Fibroblast of lung (primary cell): ENCODE results near the gene INSR. TPM values are rescaled to one million over a fixed set of nuclear protein-coding genes. Genes with fewer than 3 reads are reported as not detected.

Experiments
- DNase-seq, 2 donors: peaks; one replicate each; pipeline versions ENCODE4 v3.0.0 to v3.0.0-alpha.2; 2010; ENCODE audit warnings: low read depth in 2 of 2
- H2AFZ ChIP-seq: 2 replicates; pipeline ENCODE4 v1.5.1; 2012; ENCODE audit warnings: low read length, control low read depth, inconsistent platforms
- H3K27ac ChIP-seq: 2 replicates; pipeline ENCODE4 v1.5.1; 2011; ENCODE audit warnings: low read length, control low read depth; ENCODE audit not compliant: insufficient read depth
- H3K27me3 ChIP-seq: 2 replicates; pipeline ENCODE4 v1.5.1; 2011; ENCODE audit warnings: mild to moderate bottlenecking, low read length; ENCODE audit not compliant: control insufficient read depth, insufficient read depth
- H3K36me3 ChIP-seq: 2 replicates; pipeline ENCODE4 v1.5.1; 2011; ENCODE audit warnings: low read length; ENCODE audit not compliant: control insufficient read depth, insufficient read depth
- H3K4me1 ChIP-seq: 2 replicates; pipeline ENCODE4 v1.5.1; 2011; ENCODE audit warnings: low read length; ENCODE audit not compliant: control insufficient read depth, insufficient read depth; ENCODE audit errors: extremely low read depth
- H3K4me2 ChIP-seq: 2 replicates; pipeline ENCODE4 v1.5.1; 2011; ENCODE audit warnings: low read length, control low read depth; ENCODE audit not compliant: insufficient read depth; ENCODE audit errors: extremely low read depth
- H3K4me3 ChIP-seq, 4 experiments: fragments of 200-600 bp in 1 of 4; sonication (generic) in 1 of 4; replicated peaks in 1 of 4; 2 replicates each; pipeline ENCODE4 v1.5.1; 2011 to 2016; ENCODE audit warnings: low read length in 4 of 4, low read depth in 3 of 4, mild to moderate bottlenecking in 3 of 4, control low read depth in 2 of 4, inconsistent platforms in 1 of 4, mixed read lengths in 1 of 4; ENCODE audit not compliant: insufficient read depth in 1 of 4; ENCODE audit errors: control extremely low read depth in 1 of 4
- H3K79me2 ChIP-seq: 2 replicates; pipeline ENCODE4 v1.5.1; 2012; ENCODE audit warnings: mild to moderate bottlenecking, low read length, inconsistent platforms; ENCODE audit not compliant: control insufficient read depth, insufficient read depth
- H3K9ac ChIP-seq: 2 replicates; pipeline ENCODE4 v1.5.1; 2011; ENCODE audit warnings: mild to moderate bottlenecking, low read length, control low read depth; ENCODE audit not compliant: insufficient read depth
- H3K9me3 ChIP-seq: 2 replicates; pipeline ENCODE4 v1.5.1; 2012; ENCODE audit warnings: low read depth, low read length; ENCODE audit not compliant: control insufficient read depth, insufficient read depth
- H4K20me1 ChIP-seq: 2 replicates; pipeline ENCODE4 v1.5.1; 2011; ENCODE audit warnings: low read length; ENCODE audit not compliant: control insufficient read depth, insufficient read depth; ENCODE audit errors: extremely low read depth
- CTCF ChIP-seq, 2 donors: IDR thresholded peaks in 1 of 2; conservative IDR thresholded peaks in 1 of 2; 1 replicate in 1 of 2; 2 replicates in 1 of 2; pipeline ENCODE4 v1.5.1; 2011 to 2012; ENCODE audit warnings: low read length in 2 of 2, control low read depth in 1 of 2, inconsistent platforms in 1 of 2, low read depth in 1 of 2, mild to moderate bottlenecking in 1 of 2
- EZH2 ChIP-seq: IDR thresholded peaks from 2 replicates; pipeline ENCODE4 v1.5.1; 2012; ENCODE audit warnings: low read length, control low read depth, mild to moderate bottlenecking; ENCODE audit errors: missing control alignments
- polyA plus RNA-seq, 2 donors: library from polyadenylated mRNA; depleted of rRNA in 1 of 2; stranded (reverse) in 1 of 2; unstranded in 1 of 2; fragments of >200 nt; gene quantifications; 2 replicates each; pipeline ENCODE4 v1.2.1, GENCODE V29; 2011 to 2012; ENCODE audit warnings: missing spikeins in 1 of 2
- total RNA-seq: library from RNA; depleted of rRNA; stranded (reverse); fragments of >200 nt; gene quantifications from 2 replicates; pipeline ENCODE4 v1.2.1, GENCODE V29; 2014

The INSR gene
- total and polyA plus RNA-seq, 2 donors (not counting 1 experiment from before 2014, with no cell fraction given), result 3.7 to 23.9 TPM

- TF ChIP-seq EZH2 (no peak), CTCF (conservative IDR thresholded peaks at IDR 0.05 in 1 of 2, IDR thresholded peaks at IDR 0.05 in 1 of 2; ENCODE audit: low read depth in 1 of 2, low read length in 2 of 2) (no peak)
- Histone ChIP-seq H3K9me3 (no peaks in the 10 kb centered on the region), H2AFZ (no peak overlapping the region), H3K4me2 (peak overlapping the region; percentile 25), H3K4me3 (peak overlapping the region in 1 of 4 experiments; percentile 2), H3K79me2 (no peaks in the 10 kb centered on the region), H4K20me1 (no peaks in the 10 kb centered on the region), H3K27ac (no peak overlapping the region), H3K36me3 (no peaks in the 10 kb centered on the region), H3K4me1 (peaks cover 2% of the 10 kb centered on the region), H3K27me3 (no peaks in the 10 kb centered on the region), H3K9ac (no peak overlapping the region)
- peak; percentile 49 to 79 for DNase-seq
Measured at GRCh38 chr19:7242601-7243258, 51.5 kb downstream of the INSR start.

- H4K20me1 ChIP-seq, result no peaks in the 10 kb centered on the region
- no peak for TF ChIP-seq EZH2
- TF ChIP-seq CTCF (conservative IDR thresholded peaks at IDR 0.05 in 1 of 2, IDR thresholded peaks at IDR 0.05 in 1 of 2; ENCODE audit: low read depth in 1 of 2, low read length in 2 of 2), result no peak
- H3K4me3 ChIP-seq, result no peak overlapping the region
- no peaks in the 10 kb centered on the region for H3K9me3 ChIP-seq
- no peaks in the 10 kb centered on the region for H3K79me2 ChIP-seq
- H3K36me3 ChIP-seq, result no peaks in the 10 kb centered on the region
- no peak overlapping the region for H2AFZ ChIP-seq
- peaks cover 2% of the 10 kb centered on the region for H3K4me1 ChIP-seq
- no peak overlapping the region for H3K9ac ChIP-seq
- H3K27me3 ChIP-seq, result no peaks in the 10 kb centered on the region
- no peak for DNase-seq
- H3K4me2 ChIP-seq, result no peak overlapping the region
- no peak overlapping the region for H3K27ac ChIP-seq
Measured at GRCh38 chr19:7238051-7238450, 56.2 kb downstream of the INSR start.

- no peak overlapping the region for H2AFZ ChIP-seq
- H3K27ac ChIP-seq, result no peak overlapping the region
- no peaks in the 10 kb centered on the region for H3K36me3 ChIP-seq
- H3K4me3 ChIP-seq, result no peak overlapping the region
- H3K9ac ChIP-seq, result no peak overlapping the region
- H3K27me3 ChIP-seq, result no peaks in the 10 kb centered on the region
- H3K4me1 ChIP-seq, result no peaks in the 10 kb centered on the region
- no peak for DNase-seq
- H4K20me1 ChIP-seq, result no peaks in the 10 kb centered on the region
- H3K4me2 ChIP-seq, result no peak overlapping the region
- no peaks in the 10 kb centered on the region for H3K9me3 ChIP-seq
- TF ChIP-seq EZH2 (no peak), CTCF (conservative IDR thresholded peaks at IDR 0.05 in 1 of 2, IDR thresholded peaks at IDR 0.05 in 1 of 2; ENCODE audit: low read depth in 1 of 2, low read length in 2 of 2) (no peak)
- H3K79me2 ChIP-seq, result no peaks in the 10 kb centered on the region
Measured at GRCh38 chr19:7236153-7236552, 58.1 kb downstream of the INSR start.
